HG03432 (cell line): ENCODE measurements around the gene TAF15.

Experiments used
- ATAC-seq: cut with Tn5 transposase; IDR thresholded peaks from one replicate; pipeline ENCODE4 v1.9.1; 2021; ENCODE audit warnings: mild to moderate bottlenecking, moderate library complexity; ENCODE audit not compliant: unreplicated experiment

TAF15 gene

GRCh38 chr17:35895636-35896587 lies 86.6 kb downstream of the TAF15 start:
- no peak for ATAC-seq
